ENCODE data around the gene SH3PXD2A.
"Not testable (repeated sequence)": the region's sequence is repeated elsewhere in the genome, so short reads cannot be mapped to it uniquely, and the experiment has no call there.

SH3PXD2A gene

DNA sequence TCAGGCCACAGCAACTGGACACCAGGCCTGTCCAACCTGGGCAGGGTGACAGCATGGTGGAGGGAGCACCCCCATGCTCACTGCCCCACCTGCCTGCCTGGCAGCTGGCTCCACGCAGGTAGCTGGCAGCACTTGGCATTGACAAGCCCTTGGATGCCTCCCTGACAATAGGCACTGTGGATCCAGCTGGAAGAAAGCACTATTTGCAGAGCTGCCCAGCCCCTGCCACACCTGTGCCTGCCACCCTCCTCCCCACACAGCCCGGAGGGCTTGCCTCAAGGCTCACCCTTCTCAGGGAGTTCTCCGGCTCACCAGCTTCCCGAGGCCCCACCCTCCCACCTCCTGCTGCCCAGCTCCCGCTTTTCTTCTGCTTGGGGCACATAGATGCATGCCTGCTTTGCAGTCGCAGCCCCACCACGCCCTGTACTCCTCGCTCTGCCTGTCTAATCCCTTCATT, 201.8 kb downstream of the SH3PXD2A start:
- no peak for DNase-seq (ENCODE audit: extremely low read depth in 1 of 2, low read depth in 1 of 2)

DNA sequence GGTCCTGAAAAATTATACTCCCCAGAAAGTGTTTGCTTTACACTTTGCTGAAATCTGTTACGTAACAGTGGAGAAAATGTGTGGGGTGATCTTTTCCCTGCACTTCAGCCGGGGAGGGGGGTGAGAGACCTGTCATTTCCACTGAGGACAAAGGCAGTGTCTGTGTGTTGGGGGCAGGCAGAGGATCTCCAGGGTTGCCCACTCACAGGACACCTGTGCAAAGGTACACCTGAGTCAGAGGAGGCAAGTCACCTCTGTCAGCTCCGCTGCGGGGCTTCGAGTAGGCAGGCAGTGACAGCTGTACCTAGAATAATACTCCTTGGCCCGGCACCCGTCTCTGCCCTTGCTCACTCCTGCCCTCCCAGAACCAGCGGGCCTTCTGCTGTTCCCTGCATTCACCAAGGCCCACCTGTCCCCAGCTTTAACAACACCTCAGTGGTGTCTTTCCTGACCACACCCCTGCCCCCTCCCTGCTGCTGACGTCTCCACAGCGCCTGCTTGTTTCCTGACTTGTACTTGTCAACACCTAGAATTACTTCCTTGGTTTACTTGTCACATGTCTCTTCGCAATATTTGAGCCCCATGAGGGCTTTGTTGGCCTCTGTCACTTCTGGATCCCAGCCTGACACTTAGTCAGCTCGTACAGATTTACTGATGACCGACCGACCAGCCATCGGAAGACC, 202.6 kb downstream of the SH3PXD2A start:
- DNase-seq (ENCODE audit: extremely low read depth in 1 of 2, low read depth in 1 of 2): no peak

DNA sequence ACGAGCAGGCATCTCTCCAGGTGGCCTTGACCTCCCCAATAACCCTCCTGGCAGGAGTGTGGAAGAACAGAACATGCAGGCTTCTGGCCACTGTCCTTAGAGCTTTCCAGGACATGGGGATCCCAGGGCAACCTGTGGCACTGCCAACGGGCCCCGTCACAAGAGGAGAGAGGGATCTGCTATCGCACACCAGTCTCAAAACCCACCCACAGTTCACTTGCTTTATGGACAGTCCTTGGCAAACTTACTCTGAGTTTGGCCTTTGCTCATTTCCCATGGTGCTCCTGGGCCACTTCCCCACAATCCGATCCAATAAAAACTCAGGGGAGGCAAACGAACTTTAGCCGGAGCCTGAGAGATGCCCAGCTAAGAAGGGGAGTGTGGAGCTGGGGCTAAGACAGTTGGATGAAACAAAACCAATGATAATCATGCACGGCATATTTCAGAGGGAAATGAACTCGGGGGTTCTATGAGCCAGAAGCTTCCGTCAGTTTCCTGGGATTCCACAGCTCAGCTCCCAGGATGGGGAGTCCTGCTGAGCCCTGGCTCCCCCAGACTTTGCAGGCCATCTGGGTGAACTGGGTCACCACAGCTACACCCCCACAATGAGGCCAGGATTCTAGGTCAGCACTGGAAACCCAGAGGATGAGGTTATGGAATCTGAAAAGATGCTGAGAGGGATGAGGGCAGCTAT, 203.4 kb downstream of the SH3PXD2A start:
- no peak for DNase-seq (ENCODE audit: extremely low read depth in 1 of 2, low read depth in 1 of 2)

DNA sequence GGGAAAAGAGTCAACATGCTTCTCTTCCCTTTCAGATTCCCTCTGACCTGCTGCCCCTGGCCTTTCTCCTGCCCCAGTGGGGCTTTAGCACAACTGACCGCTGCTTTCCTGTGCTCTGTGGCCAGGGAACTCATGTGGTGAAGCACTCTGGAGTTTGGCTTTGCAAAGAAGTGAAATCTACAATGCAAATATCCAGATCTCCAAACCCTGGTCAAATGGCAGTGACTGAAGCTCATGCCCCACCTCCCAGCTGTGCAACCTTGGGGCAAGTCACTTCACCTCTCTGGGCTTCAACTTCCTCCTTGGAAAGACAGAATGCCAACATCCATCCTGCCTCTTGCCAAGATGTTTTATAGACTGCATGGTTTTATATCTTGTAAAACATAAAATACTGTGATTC, 204.0 kb downstream of the SH3PXD2A start:
- DNase-seq (ENCODE audit: extremely low read depth in 1 of 2, low read depth in 1 of 2): no peak

DNA sequence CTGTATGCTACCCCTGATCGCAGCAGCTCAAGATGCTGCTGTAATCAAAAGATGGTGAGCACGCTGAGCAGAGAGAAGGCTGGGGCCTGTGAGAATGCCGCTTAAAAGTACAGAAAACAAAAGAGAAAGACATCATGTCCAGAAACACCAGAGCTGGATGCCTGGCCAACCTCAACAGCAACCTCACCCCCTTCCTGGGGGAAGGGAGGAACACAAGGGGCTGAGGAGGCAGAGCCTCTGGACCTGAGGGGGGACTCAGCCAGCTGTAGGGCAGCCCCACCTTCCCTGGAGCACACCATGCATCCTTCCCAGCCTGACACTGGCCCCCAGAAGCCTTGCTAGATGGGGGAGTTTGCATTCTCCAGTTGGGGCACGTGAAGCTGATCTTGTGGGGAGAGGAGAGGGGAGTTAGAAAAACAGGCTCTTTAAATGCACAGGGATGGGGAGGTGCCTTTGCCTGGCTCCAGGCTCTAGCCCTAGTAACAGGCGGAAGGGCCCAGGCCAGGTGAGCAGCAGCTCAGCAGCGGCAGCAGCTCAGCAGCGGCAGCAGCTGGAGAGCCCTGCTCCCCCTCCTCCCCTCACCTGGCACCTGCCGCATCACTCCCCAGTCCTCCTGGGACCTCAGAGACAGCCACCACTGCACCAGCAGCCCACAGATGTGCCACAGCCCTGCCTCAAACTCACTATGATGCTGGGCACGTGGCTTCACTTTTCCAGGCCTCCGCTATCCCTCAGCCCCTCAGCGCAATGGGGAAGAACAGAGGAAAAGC, 205.5 kb downstream of the SH3PXD2A start:
- no peak for DNase-seq (ENCODE audit: extremely low read depth in 1 of 2, low read depth in 1 of 2)

DNA sequence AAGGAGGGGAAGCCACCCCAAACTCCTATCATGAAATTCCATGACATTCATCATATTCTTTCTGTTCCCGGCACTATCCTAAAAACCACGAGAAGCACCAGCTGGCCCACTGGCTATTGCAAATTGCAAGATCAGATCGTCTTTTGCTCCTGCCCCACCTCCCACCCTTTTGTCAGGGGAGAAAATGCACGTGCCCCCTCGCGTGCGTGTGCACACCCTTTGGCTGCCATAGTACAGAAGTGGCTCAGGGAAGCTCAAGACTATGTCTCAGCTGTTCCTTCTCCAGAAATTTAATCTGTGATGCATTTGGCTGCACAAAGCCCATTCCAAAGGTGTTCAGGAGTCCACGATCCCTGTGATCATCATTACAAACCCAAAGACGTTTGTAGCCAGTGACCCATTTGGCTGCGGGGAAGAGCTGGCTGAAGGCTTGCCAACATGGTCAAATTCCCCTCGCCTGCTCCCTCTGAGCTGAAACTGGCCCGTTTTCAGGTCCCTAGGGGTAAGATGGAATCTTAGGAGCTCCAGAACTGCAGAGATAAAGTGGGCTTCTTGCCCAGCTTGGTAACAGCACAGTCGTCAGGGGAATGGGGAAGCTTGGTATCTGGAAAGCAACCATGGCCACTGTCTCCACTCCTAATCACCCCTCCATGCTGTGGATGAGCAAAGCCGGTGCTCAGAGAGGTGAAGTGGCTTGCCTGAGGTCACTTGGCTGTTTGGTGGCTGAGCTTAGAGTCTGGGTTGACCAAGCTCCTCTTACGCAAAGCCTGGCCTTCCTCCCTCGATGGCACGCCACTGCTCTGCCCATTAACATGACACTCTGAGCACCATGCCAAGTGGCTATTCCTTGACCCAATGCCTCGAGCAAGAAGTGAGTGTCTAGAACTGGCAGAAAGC, 206.5 kb downstream of the SH3PXD2A start:
- no peak for DNase-seq (ENCODE audit: extremely low read depth in 1 of 2, low read depth in 1 of 2)

DNA sequence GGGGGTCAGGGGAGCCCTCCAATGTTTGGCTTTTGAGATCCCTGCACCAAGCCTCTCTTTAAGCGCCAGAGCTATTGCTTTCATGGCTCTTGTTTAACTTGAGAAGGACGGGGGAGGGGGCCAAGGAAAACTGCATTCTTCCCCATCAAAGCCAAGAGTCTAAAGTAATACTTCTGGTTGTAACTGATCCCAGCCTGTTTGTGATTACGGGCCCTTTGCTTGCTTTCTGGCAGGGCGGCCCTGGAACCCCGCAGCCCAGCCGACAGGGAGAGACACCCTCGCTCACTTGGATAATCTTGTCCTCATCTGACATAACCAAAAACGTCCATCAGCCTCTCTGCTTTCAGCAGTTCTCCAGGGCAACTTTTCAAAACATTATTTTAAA, 207.1 kb downstream of the SH3PXD2A start:
- no peak for DNase-seq (ENCODE audit: extremely low read depth in 1 of 2, low read depth in 1 of 2)

DNA sequence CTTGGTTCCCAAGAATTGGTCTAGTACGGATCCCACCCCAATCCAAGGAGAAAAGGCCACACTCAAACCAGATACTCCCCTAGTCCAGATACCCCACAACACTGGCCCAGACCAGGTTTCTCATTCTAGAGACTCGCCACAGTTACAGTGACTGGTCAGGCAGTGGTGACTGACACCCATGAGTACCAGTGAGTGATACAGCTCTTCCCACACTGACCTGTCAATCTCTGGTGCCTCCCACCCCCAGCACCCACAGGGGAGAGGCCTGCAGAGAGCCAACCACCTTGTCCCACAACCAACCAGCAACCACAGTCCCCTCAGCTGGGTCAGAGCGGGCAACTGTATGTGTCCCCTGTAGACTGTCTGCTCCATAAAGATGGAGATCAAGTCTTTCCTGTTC, 209.1 kb downstream of the SH3PXD2A start:
- DNase-seq (ENCODE audit: extremely low read depth in 1 of 2, low read depth in 1 of 2): no peak

DNA sequence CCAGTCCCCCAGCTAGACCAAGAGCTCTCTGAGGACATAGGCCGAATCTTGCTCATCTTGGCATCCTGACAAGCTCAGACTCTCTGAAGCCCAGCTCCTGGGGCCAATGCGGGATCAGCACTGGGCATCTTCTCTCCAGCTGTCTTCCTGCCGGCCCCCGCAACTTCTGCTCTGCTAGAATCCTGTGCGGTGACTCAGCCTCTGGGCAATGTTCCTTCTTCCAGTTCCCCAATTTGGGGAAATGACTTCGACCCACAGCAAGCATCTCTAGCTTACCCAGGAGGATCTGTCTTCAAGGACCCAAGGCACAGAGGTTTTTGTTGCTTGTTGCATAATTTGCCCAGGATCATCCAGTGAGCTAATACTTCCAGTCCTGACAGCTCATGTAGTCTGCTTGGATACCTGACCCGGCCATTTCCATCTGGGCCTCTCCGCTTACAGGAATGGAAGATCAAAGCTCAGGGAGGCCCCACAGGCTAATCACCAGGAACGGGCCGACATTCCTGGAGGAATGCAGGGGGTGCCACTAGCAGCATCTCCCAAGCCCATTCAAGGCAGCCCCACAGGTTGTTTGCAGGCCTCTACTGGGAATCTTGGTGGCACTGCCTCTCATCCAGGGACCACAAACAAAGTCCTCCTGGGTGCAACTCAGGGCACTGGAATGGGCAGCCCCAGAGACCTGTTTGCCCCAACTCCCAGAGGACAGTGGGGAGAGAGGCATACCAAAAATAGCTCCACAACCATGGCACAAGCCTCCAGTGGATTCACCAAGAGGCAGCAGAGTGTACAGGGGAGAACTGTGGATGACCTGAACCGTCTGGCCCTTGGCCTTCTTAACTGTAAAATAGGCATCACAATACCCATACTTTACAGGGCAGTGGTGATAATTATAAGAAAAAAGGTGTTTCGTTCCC, 210.0 kb downstream of the SH3PXD2A start:
- no peak for DNase-seq (ENCODE audit: extremely low read depth in 1 of 2, low read depth in 1 of 2)

DNA sequence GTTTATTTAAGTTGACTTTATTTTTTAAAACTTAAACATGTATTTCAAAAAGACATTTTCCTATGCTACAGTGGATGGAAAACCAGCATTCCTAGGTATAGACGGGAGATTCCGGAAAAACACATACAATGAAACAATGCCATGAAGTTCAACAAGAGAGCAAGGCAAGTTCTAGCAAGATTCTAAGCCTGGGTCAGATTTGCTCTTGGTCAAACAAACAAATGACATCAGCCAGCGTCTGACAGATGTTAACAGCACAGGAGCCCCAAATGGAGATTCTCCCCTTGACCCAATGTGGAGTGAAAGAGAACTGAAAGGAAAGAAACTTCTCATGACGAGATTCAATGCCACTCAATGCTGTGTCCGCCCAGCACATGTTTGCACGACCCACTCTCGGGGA, 212.0 kb downstream of the SH3PXD2A start:
- no peak for DNase-seq (ENCODE audit: extremely low read depth in 1 of 2, low read depth in 1 of 2)

DNA sequence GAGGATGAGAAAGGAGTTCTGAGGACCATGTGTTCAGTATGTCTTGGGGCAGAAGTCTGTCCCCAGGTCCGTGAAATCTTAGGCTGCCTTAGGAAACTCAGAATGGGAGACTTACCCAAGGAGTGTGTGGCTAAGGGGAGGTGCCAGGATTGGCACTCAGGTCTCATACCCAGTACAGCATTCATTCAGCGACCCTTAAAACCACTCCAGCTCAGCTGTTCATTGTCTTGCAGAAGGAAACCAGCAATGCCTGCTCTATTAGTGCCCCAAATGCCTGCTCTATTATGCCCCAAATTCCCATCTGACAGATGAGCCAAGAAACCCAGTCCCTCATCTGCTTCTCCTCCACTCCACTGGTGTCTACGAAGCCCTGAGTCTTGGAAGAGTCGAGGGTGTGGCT, 214.1 kb downstream of the SH3PXD2A start:
- DNase-seq (ENCODE audit: extremely low read depth in 1 of 2, low read depth in 1 of 2): no peak

DNA sequence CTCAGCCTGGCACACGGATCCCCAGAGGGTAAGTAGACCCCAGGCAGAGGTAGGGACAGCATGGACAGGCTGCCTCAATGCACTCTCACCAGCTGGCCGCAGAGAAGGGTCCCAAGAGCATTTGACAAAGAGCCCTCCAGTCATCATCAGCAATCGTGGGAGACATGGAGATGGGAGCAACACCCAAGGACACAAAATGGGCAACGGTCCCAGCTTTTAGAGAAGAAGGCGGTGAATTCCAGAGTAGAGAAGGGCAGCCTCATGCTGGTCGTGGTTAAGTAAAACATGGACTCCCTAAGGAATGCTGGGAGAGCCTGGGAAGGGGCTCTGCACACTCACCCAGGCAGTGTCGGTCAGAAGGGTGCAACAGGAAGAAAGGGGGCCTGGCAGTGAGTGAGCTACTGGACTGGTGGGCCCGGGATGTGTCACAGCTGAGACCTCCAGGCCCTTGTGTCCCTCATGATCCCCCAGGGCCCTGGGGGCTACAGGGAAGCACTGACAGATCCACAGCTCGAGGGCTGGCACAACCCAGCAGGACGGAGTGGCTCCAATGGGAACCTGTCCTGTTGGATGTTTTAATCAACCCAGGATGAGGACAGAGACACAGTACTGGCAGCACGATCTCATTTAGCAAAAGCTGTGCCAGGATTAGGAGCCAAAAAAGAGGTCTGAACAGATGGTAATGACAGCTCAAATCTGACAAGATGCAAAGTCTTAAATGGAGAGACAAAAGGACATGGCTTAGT, 214.8 kb downstream of the SH3PXD2A start:
- no peak for DNase-seq (ENCODE audit: extremely low read depth in 1 of 2, low read depth in 1 of 2)

DNA sequence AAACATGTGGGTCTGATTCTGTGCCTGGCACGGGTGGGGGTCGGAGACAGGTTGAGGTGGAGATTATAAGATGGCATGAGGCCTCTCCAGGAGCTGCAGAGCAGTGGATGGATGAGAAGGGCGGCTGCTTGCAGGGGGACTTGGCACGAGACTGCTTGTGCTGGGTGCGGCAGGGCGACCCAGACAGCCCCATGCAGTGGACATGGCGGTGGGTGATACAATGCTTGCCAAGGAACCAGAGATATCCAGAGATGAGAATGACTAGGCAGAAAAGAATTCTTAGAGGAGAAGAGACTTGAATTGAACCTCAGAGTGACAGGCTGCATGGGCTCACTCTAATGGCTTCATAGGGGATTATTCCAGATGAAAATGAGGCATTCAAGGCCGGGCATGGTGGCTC, 216.4 kb downstream of the SH3PXD2A start:
- DNase-seq (ENCODE audit: extremely low read depth in 1 of 2, low read depth in 1 of 2): no peak

DNA sequence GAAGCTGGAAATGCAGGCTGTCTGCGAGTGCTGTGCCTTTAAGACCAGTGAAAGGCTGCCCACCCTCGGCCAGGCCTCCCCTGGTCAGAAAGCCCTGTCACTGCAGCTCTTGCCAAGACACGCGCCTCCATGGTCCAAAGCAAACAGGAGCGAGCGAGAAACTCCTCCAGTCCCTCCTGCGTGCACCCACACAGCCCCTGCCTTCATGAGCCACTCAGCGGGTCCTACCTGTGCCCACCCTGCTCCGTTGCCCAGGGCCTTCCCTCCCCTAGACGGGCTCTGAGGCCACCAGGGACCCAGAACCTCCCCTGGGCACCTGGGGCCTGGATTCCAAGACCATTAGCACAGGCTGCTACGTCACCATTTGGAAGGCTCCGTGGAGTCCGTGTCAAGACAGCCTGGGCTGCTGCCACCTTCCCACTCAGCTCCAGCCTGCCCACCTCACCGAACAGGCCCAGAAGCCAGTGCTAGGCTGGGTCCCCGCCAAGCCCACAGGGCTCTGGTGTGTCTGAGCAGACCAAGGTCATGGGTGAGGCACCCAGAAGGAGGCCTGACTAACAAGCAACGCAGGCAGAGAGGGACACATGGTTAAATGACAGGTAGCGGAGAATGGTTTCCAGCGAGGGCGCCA, 217.3 kb downstream of the SH3PXD2A start:
- DNase-seq (ENCODE audit: extremely low read depth in 1 of 2, low read depth in 1 of 2): no peak

DNA sequence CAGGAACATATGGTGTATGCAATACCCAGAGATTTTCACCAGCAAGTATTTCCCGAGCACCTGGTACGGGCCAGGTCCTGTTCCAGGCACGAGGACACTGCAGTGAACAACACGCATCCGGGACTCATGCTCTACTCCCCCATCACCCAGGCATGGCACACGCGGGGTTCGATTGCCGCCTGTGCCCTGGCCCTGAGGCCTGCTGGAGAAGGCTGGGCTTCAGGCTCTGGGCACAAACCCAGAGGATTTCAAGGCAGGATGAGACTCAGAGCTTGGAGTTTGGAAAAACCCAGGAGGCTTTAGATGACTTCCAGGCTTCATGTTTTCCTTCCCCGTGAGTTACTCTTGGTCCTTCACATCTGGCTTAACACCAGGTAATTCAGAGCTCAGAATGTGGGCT, 218.4 kb downstream of the SH3PXD2A start:
- DNase-seq (ENCODE audit: extremely low read depth in 1 of 2, low read depth in 1 of 2): no peak

DNA sequence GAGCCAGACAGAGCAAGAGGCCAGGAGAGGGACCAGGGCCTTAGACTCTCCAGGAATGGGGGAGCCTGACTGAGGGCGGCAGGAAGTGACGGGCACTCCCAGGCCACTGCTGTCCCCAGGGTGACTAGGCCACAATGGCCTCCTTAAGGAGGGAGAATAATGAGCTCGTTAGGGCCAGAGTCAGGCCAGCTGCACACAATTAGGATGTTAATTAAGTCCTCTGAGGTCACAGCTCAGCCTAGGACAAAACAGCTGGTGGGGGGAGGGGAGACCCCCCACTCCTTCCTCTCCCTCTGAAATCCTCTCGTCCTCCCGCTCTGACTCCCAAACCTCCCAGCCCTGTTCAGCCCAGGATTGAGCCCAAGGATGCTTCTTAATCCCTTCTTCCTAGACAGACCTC, 218.9 kb downstream of the SH3PXD2A start:
- DNase-seq (ENCODE audit: extremely low read depth in 1 of 2, low read depth in 1 of 2): no peak

DNA sequence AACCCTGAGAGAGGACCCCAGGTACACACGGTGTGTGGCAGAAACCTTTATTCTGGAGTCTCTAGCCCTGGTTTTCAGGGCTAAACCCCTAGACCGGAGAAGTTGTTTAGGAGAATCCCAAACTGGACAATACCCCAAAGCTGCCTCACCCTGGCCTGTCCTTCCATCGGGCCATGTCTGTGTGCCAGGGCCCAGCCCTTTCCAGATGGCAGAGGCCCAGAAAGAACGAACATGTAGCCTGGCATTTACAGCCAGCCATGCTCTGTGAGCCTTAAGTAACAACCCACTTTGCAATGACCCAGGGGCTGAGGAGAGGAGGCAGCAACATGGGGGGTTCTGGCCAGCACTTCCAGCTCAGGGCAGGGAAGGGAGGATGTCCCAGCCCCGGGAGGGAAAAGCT, 219.8 kb downstream of the SH3PXD2A start:
- DNase-seq (ENCODE audit: extremely low read depth in 1 of 2, low read depth in 1 of 2): no peak

DNA sequence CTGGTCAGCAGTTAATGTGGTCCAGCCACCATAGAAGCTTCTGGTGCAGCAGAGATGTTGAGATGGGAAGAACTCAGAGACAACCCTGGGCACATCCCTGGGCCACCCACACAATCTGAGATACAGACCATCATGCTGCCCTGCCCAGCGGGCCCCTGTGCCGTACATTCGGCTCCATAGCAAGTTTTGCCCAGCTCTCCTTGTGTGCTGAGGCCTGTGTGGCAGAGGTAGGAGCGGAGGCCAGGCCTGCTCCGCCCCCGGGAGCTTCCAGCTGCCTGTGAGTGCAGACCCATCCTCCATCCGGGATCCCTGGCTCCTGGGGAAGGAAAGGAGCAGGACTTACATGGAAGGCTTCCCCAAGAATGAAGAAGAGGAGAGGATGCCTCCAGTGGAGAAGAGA, 221.5 kb downstream of the SH3PXD2A start:
- no peak for DNase-seq (ENCODE audit: extremely low read depth in 1 of 2, low read depth in 1 of 2)

DNA sequence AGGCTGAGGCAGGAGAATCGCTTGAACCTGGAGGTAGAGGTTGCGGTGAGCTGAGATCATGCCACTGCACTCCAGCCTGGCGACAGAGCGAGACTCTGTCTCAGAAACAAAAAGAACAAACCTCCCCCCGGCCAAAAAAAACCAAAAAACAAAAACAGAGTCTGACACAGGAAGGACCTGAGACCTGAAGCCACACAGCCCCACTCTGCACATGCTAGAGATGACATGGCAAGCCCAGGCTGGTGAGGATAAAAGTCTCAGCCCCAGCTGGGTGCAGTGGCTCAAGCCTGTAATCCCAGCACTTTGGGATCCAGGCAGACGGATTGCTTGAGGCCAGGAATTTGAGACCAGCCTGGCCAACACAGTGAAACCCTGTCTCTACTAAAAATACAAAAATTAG, 222.5 kb downstream of the SH3PXD2A start:
- DNase-seq (ENCODE audit: extremely low read depth in 1 of 2, low read depth in 1 of 2): not testable (repeated sequence)
